ENCODE results near the gene HPF1.

The HPF1 gene

GRCh38 chr4:169690787-169691186 is 67.0 kb downstream of the HPF1 start:
- H3K36me3 ChIP-seq (ENCODE audit: control insufficient read depth, insufficient read depth, low read length), result peaks cover 24% of the 10 kb centered on the region
- 87 to 97% methylated on average over 4 of the region's 5 CpGs for WGBS, 2 experiments (ENCODE audit: insufficient coverage in 2 of 2)

GRCh38 chr4:169689681-169690080 is 68.1 kb downstream of the HPF1 start:
- 77 to 78% methylated on average over 1 of the region's 1 CpG for WGBS, 2 experiments (ENCODE audit: insufficient coverage in 2 of 2)
- H3K4me3 ChIP-seq (ENCODE audit: extremely low read depth, insufficient read depth, low read length, poor library complexity, severe bottlenecking), result no peak overlapping the region
- H3K27ac ChIP-seq (ENCODE audit: low read depth, low read length, severe bottlenecking), result no peak overlapping the region
- H3K9me3 ChIP-seq (ENCODE audit: control insufficient read depth, low read length), result no peaks in the 10 kb centered on the region
- H3K36me3 ChIP-seq (ENCODE audit: control insufficient read depth, insufficient read depth, low read length), result peaks cover 26% of the 10 kb centered on the region
- no peaks in the 10 kb centered on the region for H3K4me1 ChIP-seq (ENCODE audit: control insufficient read depth, insufficient read depth, low read length, poor library complexity, severe bottlenecking)

More at GRCh38 chr4:169690787-169691186, 67.0 kb downstream of the HPF1 start:
- Histone ChIP-seq H3K9me3 (ENCODE audit: control insufficient read depth, low read length) (no peaks in the 10 kb centered on the region), H3K27ac (ENCODE audit: low read depth, low read length, severe bottlenecking) (no peak overlapping the region), H3K4me3 (ENCODE audit: extremely low read depth, insufficient read depth, low read length, poor library complexity, severe bottlenecking) (no peak overlapping the region), H3K4me1 (ENCODE audit: control insufficient read depth, insufficient read depth, low read length, poor library complexity, severe bottlenecking) (no peaks in the 10 kb centered on the region)

- Histone ChIP-seq H3K36me3 (ENCODE audit: control insufficient read depth, insufficient read depth, low read length) (peaks cover 27% of the 10 kb centered on the region), H3K4me1 (ENCODE audit: control insufficient read depth, insufficient read depth, low read length, poor library complexity, severe bottlenecking) (no peaks in the 10 kb centered on the region), H3K4me3 (ENCODE audit: extremely low read depth, insufficient read depth, low read length, poor library complexity, severe bottlenecking) (no peak overlapping the region), H3K27ac (ENCODE audit: low read depth, low read length, severe bottlenecking) (no peak overlapping the region), H3K9me3 (ENCODE audit: control insufficient read depth, low read length) (no peaks in the 10 kb centered on the region)
- WGBS, 2 experiments (ENCODE audit: insufficient coverage in 2 of 2), result no CpG with 5 or more reads among the region's 4 CpGs
Measured at GRCh38 chr4:169682372-169683047, 75.2 kb downstream of the HPF1 start.

All from mesodermal cell (in vitro differentiated cells).